HUES48 (cell line): ENCODE data around the gene CLDN16.

ENCODE experiments used
- H3K27ac ChIP-seq: one replicate; pipeline ENCODE4 v1.7.0; 2013; ENCODE audit warnings: low read depth, low read length, inconsistent platforms
- H3K27me3 ChIP-seq: 2 replicates; pipeline ENCODE4 v1.6.1; 2013; ENCODE audit warnings: mild to moderate bottlenecking, low read length; ENCODE audit not compliant: control insufficient read depth, insufficient read depth
- H3K36me3 ChIP-seq: 2 replicates; pipeline ENCODE4 v1.6.1; 2013; ENCODE audit warnings: low read length; ENCODE audit not compliant: control insufficient read depth, insufficient read depth
- H3K4me1 ChIP-seq: 2 replicates; pipeline ENCODE4 v1.6.1; 2013; ENCODE audit warnings: mild to moderate bottlenecking, low read length; ENCODE audit not compliant: control insufficient read depth, insufficient read depth
- H3K4me3 ChIP-seq: 2 replicates; pipeline ENCODE4 v1.5.1; 2013; ENCODE audit warnings: mild to moderate bottlenecking, low read depth, low read length
- H3K9ac ChIP-seq: 2 replicates; pipeline ENCODE4 v1.6.1; 2013; ENCODE audit warnings: mild to moderate bottlenecking, low read depth, low read length, moderate library complexity
- H3K9me3 ChIP-seq: 2 replicates; pipeline ENCODE4 v1.6.1; 2013; ENCODE audit warnings: low read length; ENCODE audit not compliant: control insufficient read depth, insufficient read depth

Gene CLDN16

GRCh38 chr3:190380184-190380583 is 7.8 kb upstream of the CLDN16 start:
- H3K4me3 ChIP-seq, result no peak overlapping the region
- no peak overlapping the region for H3K9ac ChIP-seq
- no peaks in the 10 kb centered on the region for H3K27me3 ChIP-seq
- no peaks in the 10 kb centered on the region for H3K9me3 ChIP-seq
- H3K36me3 ChIP-seq, result no peaks in the 10 kb centered on the region
- no peak overlapping the region for H3K27ac ChIP-seq
- peaks cover 15% of the 10 kb centered on the region; the same call in 1 of the 2 replicates for H3K4me1 ChIP-seq

GRCh38 chr3:190381441-190381840 is 6.5 kb upstream of the CLDN16 start:
- H3K27ac ChIP-seq, result no peak overlapping the region
- H3K9ac ChIP-seq, result no peak overlapping the region

GRCh38 chr3:190382082-190382481 is 5.9 kb upstream of the CLDN16 start:
- H3K36me3 ChIP-seq, result no peaks in the 10 kb centered on the region
- no peaks in the 10 kb centered on the region for H3K27me3 ChIP-seq
- no peaks in the 10 kb centered on the region for H3K9me3 ChIP-seq
- no peak overlapping the region for H3K9ac ChIP-seq
- H3K27ac ChIP-seq, result no peak overlapping the region
- H3K4me1 ChIP-seq, result peaks cover 2% of the 10 kb centered on the region; the same call in 1 of the 2 replicates
- H3K4me3 ChIP-seq, result no peak overlapping the region

More at GRCh38 chr3:190381441-190381840, 6.5 kb upstream of the CLDN16 start:
- Histone ChIP-seq H3K4me1 (peaks cover 8% of the 10 kb centered on the region; the same call in 1 of the 2 replicates), H3K4me3 (no peak overlapping the region), H3K27me3 (no peaks in the 10 kb centered on the region), H3K9me3 (no peaks in the 10 kb centered on the region), H3K36me3 (no peaks in the 10 kb centered on the region)

GRCh38 chr3:190384309-190384756 is 3.6 kb upstream of the CLDN16 start:
- Histone ChIP-seq H3K36me3 (no peaks in the 10 kb centered on the region), H3K4me3 (no peak overlapping the region), H3K27ac (no peak overlapping the region), H3K9me3 (no peaks in the 10 kb centered on the region), H3K4me1 (no peaks in the 10 kb centered on the region), H3K27me3 (no peaks in the 10 kb centered on the region), H3K9ac (no peak overlapping the region)

- Histone ChIP-seq H3K9ac (no peak overlapping the region), H3K9me3 (no peaks in the 10 kb centered on the region), H3K4me1 (no peaks in the 10 kb centered on the region), H3K27ac (no peak overlapping the region), H3K4me3 (no peak overlapping the region), H3K36me3 (no peaks in the 10 kb centered on the region), H3K27me3 (no peaks in the 10 kb centered on the region)
These were observed 2.0 kb upstream of the CLDN16 start for GRCh38 chr3:190385731-190386688.

GRCh38 chr3:190388703-190389102 is 740 bp downstream of the CLDN16 start:
- H3K4me1 ChIP-seq, result no peaks in the 10 kb centered on the region
- no peaks in the 10 kb centered on the region for H3K36me3 ChIP-seq
- H3K4me3 ChIP-seq, result no peak overlapping the region
- H3K9ac ChIP-seq, result no peak overlapping the region
- H3K27ac ChIP-seq, result no peak overlapping the region
- H3K9me3 ChIP-seq, result no peaks in the 10 kb centered on the region
- H3K27me3 ChIP-seq, result no peaks in the 10 kb centered on the region

GRCh38 chr3:190396001-190396400 is 8.0 kb downstream of the CLDN16 start:
- H3K9ac ChIP-seq, result no peak overlapping the region

GRCh38 chr3:190397889-190398288 is 9.9 kb downstream of the CLDN16 start:
- no peaks in the 10 kb centered on the region for H3K4me1 ChIP-seq
- H3K9me3 ChIP-seq, result no peaks in the 10 kb centered on the region
- no peaks in the 10 kb centered on the region for H3K36me3 ChIP-seq

More at GRCh38 chr3:190396001-190396400, 8.0 kb downstream of the CLDN16 start:
- Histone ChIP-seq H3K9me3 (no peaks in the 10 kb centered on the region), H3K27ac (no peak overlapping the region), H3K4me1 (no peaks in the 10 kb centered on the region), H3K27me3 (no peaks in the 10 kb centered on the region), H3K36me3 (no peaks in the 10 kb centered on the region), H3K4me3 (no peak overlapping the region)

GRCh38 chr3:190399677-190400076 is 11.7 kb downstream of the CLDN16 start:
- Histone ChIP-seq H3K9ac (no peak overlapping the region), H3K27me3 (no peaks in the 10 kb centered on the region), H3K9me3 (no peaks in the 10 kb centered on the region), H3K4me3 (no peak overlapping the region), H3K27ac (no peak overlapping the region), H3K4me1 (no peaks in the 10 kb centered on the region), H3K36me3 (no peaks in the 10 kb centered on the region)

More at GRCh38 chr3:190397889-190398288, 9.9 kb downstream of the CLDN16 start:
- H3K4me3 ChIP-seq, result no peak overlapping the region
- no peak overlapping the region for H3K9ac ChIP-seq
- H3K27me3 ChIP-seq, result no peaks in the 10 kb centered on the region
- H3K27ac ChIP-seq, result no peak overlapping the region

GRCh38 chr3:190401963-190402362 is 14.0 kb downstream of the CLDN16 start:
- Histone ChIP-seq H3K9me3 (no peaks in the 10 kb centered on the region), H3K27ac (no peak overlapping the region), H3K4me3 (no peak overlapping the region), H3K27me3 (no peaks in the 10 kb centered on the region), H3K9ac (no peak overlapping the region), H3K36me3 (no peaks in the 10 kb centered on the region), H3K4me1 (no peaks in the 10 kb centered on the region)

GRCh38 chr3:190404715-190405114 is 16.8 kb downstream of the CLDN16 start:
- Histone ChIP-seq H3K36me3 (no peaks in the 10 kb centered on the region), H3K9ac (no peak overlapping the region), H3K27ac (no peak overlapping the region), H3K27me3 (no peaks in the 10 kb centered on the region), H3K9me3 (no peaks in the 10 kb centered on the region), H3K4me3 (no peak overlapping the region), H3K4me1 (no peaks in the 10 kb centered on the region)
